OCI-LY1 (cell line): ENCODE results near the gene ATG7.
"Not testable (repeated sequence)": the region's sequence is repeated elsewhere in the genome, so short reads cannot be mapped to it uniquely, and the experiment has no call there.

Source experiments
- H2AFZ ChIP-seq: fragments of 200-600 bp; sonication (generic), shearing (Covaris generic); 2 replicates; pipeline ENCODE4 v1.6.0; 2014; ENCODE audit warnings: antibody characterized with exemption, mild to moderate bottlenecking, low read length
- H3F3A ChIP-seq: fragments of 200-600 bp; sonication (generic), shearing (Covaris generic); 2 replicates; pipeline ENCODE4 v1.6.0; 2014; ENCODE audit warnings: mild to moderate bottlenecking, antibody characterized with exemption, low read length, moderate library complexity; ENCODE audit not compliant: insufficient read depth
- H3K27ac ChIP-seq: fragments of 200-600 bp; sonication (generic); 2 replicates; pipeline ENCODE4 v1.5.1; 2014; ENCODE audit warnings: low read length, mixed run types, mild to moderate bottlenecking, low read depth; ENCODE audit not compliant: poor library complexity, severe bottlenecking
- H3K27me3 ChIP-seq: fragments of 200-600 bp; sonication (generic); 2 replicates; pipeline ENCODE4 v1.6.0; 2014; ENCODE audit warnings: antibody characterized with exemption, mild to moderate bottlenecking, low read length, moderate library complexity; ENCODE audit not compliant: insufficient read depth
- H3K36me3 ChIP-seq: fragments of 200-600 bp; sonication (generic); 2 replicates; pipeline ENCODE4 v1.6.1; 2014; ENCODE audit warnings: mild to moderate bottlenecking, antibody characterized with exemption, low read length, moderate library complexity, mixed read lengths; ENCODE audit not compliant: insufficient read depth
- H3K4me1 ChIP-seq: fragments of 200-600 bp; sonication (generic); 2 replicates; pipeline ENCODE4 v1.5.1; 2014; ENCODE audit warnings: mild to moderate bottlenecking, low read length, moderate library complexity; ENCODE audit not compliant: insufficient read depth, severe bottlenecking
- H3K4me2 ChIP-seq: fragments of 200-600 bp; sonication (generic), shearing (Covaris generic); 2 replicates; pipeline ENCODE4 v1.6.1; 2014; ENCODE audit warnings: low read length
- H3K4me3 ChIP-seq: fragments of 200-600 bp; sonication (generic); 2 replicates; pipeline ENCODE4 v1.5.1; 2014; ENCODE audit warnings: low read length, low read depth, mild to moderate bottlenecking, mixed read lengths; ENCODE audit not compliant: poor library complexity, severe bottlenecking
- H3K79me2 ChIP-seq: fragments of 200-600 bp; shearing (Covaris generic); 2 replicates; pipeline ENCODE4 v1.6.1; 2016; ENCODE audit warnings: mixed run types, low read length, mixed read lengths; ENCODE audit not compliant: insufficient read depth
- H3K9ac ChIP-seq: fragments of 200-600 bp; sonication (generic), shearing (Covaris generic); 2 replicates; pipeline ENCODE4 v1.6.1; 2014; ENCODE audit warnings: mild to moderate bottlenecking, low read length, mixed read lengths
- H3K9me2 ChIP-seq: fragments of 200-600 bp; sonication (generic), shearing (Covaris generic); 2 replicates; pipeline ENCODE4 v1.6.1; 2014; ENCODE audit warnings: low read depth, mild to moderate bottlenecking, low read length, mixed read lengths
- H3K9me3 ChIP-seq: fragments of 200-600 bp; shearing (Covaris generic); 2 replicates; pipeline ENCODE4 v1.6.1; 2014; ENCODE audit warnings: low read length, mixed read lengths
- H4K20me1 ChIP-seq: fragments of 200-600 bp; sonication (generic), shearing (Covaris generic); 2 replicates; pipeline ENCODE4 v1.6.0; 2016; ENCODE audit warnings: mild to moderate bottlenecking, low read length; ENCODE audit not compliant: insufficient read depth
- EZH2 ChIP-seq: fragments of 200-600 bp; sonication (generic), shearing (Covaris generic); IDR thresholded peaks from 2 replicates; pipeline ENCODE4 v1.8.0; 2017; ENCODE audit warnings: borderline replicate concordance, mixed run types, mild to moderate bottlenecking, antibody characterized with exemption, low read length, moderate library complexity, mixed read lengths
- TF ChIP-seq, protein P1 (sequence below): fragments of 200-600 bp; sonication (generic), shearing (Covaris generic); IDR thresholded peaks from 2 replicates; pipeline ENCODE4 v1.5.1; 2017; ENCODE audit warnings: mild to moderate bottlenecking, antibody characterized with exemption, low read length, moderate library complexity, mixed read lengths

Gene ATG7

DNA sequence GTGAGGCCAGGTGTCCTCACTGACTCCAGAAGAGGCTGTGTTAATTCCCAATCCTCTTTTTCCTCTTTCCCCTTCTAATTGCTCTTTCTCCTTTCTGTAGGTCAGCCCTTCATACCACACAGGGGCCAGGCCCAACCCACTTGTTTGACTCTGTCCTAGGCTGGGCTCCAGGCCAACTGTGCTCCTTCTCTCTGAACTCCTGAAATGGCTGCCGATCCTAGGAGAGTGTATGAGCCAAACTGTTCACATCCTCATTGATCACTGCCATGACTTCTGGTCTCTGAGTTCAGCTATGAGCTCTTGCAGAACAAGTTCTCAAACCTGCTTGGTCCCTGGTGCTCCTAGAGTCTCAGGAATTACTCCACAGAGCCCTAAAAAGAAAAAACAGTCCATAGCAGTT is 226.4 kb downstream of the ATG7 start:
- H3K4me3 ChIP-seq = no peak overlapping the region
- no peaks in the 10 kb centered on the region for H3K36me3 ChIP-seq
- no peak overlapping the region for H3K9ac ChIP-seq
- H4K20me1 ChIP-seq = no peaks in the 10 kb centered on the region
- H3K9me3 ChIP-seq = no peaks in the 10 kb centered on the region
- no peak overlapping the region for H2AFZ ChIP-seq
- no peak overlapping the region for H3K27ac ChIP-seq
- H3F3A ChIP-seq = no peaks in the 10 kb centered on the region
- no peaks in the 10 kb centered on the region for H3K4me1 ChIP-seq
- H3K4me2 ChIP-seq = no peak overlapping the region
- H3K9me2 ChIP-seq = no peaks in the 10 kb centered on the region
- TF ChIP-seq, protein P1, sequence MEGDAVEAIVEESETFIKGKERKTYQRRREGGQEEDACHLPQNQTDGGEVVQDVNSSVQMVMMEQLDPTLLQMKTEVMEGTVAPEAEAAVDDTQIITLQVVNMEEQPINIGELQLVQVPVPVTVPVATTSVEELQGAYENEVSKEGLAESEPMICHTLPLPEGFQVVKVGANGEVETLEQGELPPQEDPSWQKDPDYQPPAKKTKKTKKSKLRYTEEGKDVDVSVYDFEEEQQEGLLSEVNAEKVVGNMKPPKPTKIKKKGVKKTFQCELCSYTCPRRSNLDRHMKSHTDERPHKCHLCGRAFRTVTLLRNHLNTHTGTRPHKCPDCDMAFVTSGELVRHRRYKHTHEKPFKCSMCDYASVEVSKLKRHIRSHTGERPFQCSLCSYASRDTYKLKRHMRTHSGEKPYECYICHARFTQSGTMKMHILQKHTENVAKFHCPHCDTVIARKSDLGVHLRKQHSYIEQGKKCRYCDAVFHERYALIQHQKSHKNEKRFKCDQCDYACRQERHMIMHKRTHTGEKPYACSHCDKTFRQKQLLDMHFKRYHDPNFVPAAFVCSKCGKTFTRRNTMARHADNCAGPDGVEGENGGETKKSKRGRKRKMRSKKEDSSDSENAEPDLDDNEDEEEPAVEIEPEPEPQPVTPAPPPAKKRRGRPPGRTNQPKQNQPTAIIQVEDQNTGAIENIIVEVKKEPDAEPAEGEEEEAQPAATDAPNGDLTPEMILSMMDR = no peak
- no peak for TF ChIP-seq EZH2
- no peaks in the 10 kb centered on the region for H3K79me2 ChIP-seq
- no peaks in the 10 kb centered on the region for H3K27me3 ChIP-seq

DNA sequence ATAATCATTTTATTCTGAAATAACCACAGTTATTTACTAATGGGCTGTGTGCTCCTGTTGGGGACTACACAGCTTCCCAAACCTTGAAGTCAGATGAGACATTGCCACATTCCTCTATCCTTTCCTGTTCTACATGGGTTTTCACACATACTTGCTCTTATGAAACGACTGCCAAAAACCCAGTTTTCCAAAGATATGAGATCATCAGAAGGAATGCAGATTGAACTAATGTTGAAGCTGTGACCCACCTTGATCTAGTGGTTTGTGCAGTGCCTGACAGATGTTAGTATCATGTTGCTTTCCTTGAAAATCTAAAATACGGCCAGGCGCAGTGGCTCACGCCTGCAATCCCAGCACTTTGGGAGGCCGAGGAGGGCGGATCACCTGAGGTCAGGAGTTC is 226.9 kb downstream of the ATG7 start:
- no peaks in the 10 kb centered on the region for H3K9me2 ChIP-seq
- no peaks in the 10 kb centered on the region for H3K36me3 ChIP-seq
- no peaks in the 10 kb centered on the region for H3K27me3 ChIP-seq
- H3K4me3 ChIP-seq = no peak overlapping the region
- no peak overlapping the region for H3K27ac ChIP-seq
- no peaks in the 10 kb centered on the region for H3K4me1 ChIP-seq
- TF ChIP-seq EZH2 = no peak
- TF ChIP-seq, protein P1 = no peak
- H2AFZ ChIP-seq = no peak overlapping the region
- H3K9ac ChIP-seq = no peak overlapping the region
- no peak overlapping the region for H3K4me2 ChIP-seq
- no peaks in the 10 kb centered on the region for H3F3A ChIP-seq
- H3K9me3 ChIP-seq = no peaks in the 10 kb centered on the region
- no peaks in the 10 kb centered on the region for H3K79me2 ChIP-seq
- H4K20me1 ChIP-seq = no peaks in the 10 kb centered on the region

DNA sequence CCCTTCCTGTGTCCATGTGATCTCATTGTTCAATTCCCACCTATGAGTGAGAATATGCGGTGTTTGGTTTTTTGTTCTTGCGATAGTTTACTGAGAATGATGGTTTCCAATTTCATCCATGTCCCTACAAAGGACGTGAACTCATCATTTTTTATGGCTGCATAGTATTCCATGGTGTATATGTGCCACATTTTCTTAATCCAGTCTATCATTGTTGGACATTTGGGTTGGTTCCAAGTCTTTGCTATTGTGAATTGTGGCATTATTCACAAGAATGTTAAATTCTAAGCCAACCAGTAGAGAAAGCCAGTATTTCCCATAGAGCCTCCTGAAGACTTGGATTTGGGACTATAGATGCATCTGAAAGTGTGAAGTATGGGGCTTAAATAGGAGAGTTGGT is 230.2 kb downstream of the ATG7 start:
- not testable (repeated sequence) for H4K20me1 ChIP-seq, H3K36me3 ChIP-seq, H3K9me3 ChIP-seq, H3K4me1 ChIP-seq, H3K27ac ChIP-seq, H3K9me2 ChIP-seq, H3K79me2 ChIP-seq, H3K27me3 ChIP-seq, H3K4me3 ChIP-seq, H3K4me2 ChIP-seq, H3F3A ChIP-seq, H3K9ac ChIP-seq, H2AFZ ChIP-seq

DNA sequence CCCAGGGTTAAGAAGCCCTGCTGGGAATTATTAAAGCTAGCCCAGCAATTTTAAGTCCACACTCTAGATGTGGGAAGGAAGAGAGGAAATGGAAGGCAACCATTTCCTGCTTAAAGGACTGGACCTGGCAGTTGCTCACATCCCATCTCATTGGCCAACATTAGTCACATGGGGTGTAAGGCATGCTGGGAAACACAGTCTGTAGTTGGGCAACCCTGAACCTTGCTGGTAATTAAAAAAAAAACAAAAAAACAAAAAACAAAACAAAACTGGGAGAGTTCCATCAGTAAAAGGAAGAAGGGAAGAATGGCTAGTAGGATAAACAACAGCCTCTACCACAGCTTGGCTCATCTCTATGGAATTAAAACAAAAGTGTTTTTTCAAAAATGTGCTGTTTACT is 235.5 kb downstream of the ATG7 start:
- no peaks in the 10 kb centered on the region for H4K20me1 ChIP-seq
- H2AFZ ChIP-seq = no peak overlapping the region
- peaks cover 19% of the 10 kb centered on the region for H3K4me1 ChIP-seq
- no peak overlapping the region for H3K9ac ChIP-seq
- no peak overlapping the region for H3K4me3 ChIP-seq
- no peak overlapping the region for H3K27ac ChIP-seq
- H3K79me2 ChIP-seq = no peaks in the 10 kb centered on the region
- H3K9me3 ChIP-seq = no peaks in the 10 kb centered on the region
- no peaks in the 10 kb centered on the region for H3K9me2 ChIP-seq
- no peak overlapping the region for H3K4me2 ChIP-seq
- TF ChIP-seq, protein P1 = no peak
- TF ChIP-seq EZH2 = no peak
- no peaks in the 10 kb centered on the region for H3F3A ChIP-seq
- no peaks in the 10 kb centered on the region for H3K36me3 ChIP-seq
- no peaks in the 10 kb centered on the region for H3K27me3 ChIP-seq
